ENCODE results near the gene RAB37.

Gene RAB37

GRCh38 chr17:74764751-74765286 is 27.8 kb downstream of the RAB37 start:
- DNase-seq = no peak

- no peak for DNase-seq
Observed at GRCh38 chr17:74766413-74766812, 29.4 kb downstream of the RAB37 start.

- no peak for DNase-seq
Observed at GRCh38 chr17:74767111-74767516, 30.1 kb downstream of the RAB37 start.

GRCh38 chr17:74768069-74768762 is 31.2 kb downstream of the RAB37 start:
- no peak for DNase-seq

- no peak for DNase-seq
Observed at GRCh38 chr17:74768763-74769114, 31.7 kb downstream of the RAB37 start.

- no peak for DNase-seq
Observed at GRCh38 chr17:74769266-74769855, 32.3 kb downstream of the RAB37 start.

GRCh38 chr17:74769856-74770497 is 32.9 kb downstream of the RAB37 start:
- no peak for DNase-seq

GRCh38 chr17:74770498-74771318 is 33.7 kb downstream of the RAB37 start:
- no peak for DNase-seq

GRCh38 chr17:74771319-74771914 is 34.4 kb downstream of the RAB37 start:
- no peak for DNase-seq

GRCh38 chr17:74772053-74772452 is 35.0 kb downstream of the RAB37 start:
- DNase-seq = no peak

GRCh38 chr17:74773414-74773813 is 36.4 kb downstream of the RAB37 start:
- no peak for DNase-seq

- DNase-seq = no peak
Observed at GRCh38 chr17:74773871-74774286, 36.8 kb downstream of the RAB37 start.

- DNase-seq = no peak
Observed at GRCh38 chr17:74775409-74776043, 38.5 kb downstream of the RAB37 start.

- DNase-seq = peak; percentile 81
Observed at GRCh38 chr17:74776044-74776962, 39.2 kb downstream of the RAB37 start, which contains the start of gene NAT9. Gene NAT9 (minus strand): TSS chr17:74776345. CDS start chr17:74775698, 647 bp downstream.

- no peak for DNase-seq
Observed at GRCh38 chr17:74776990-74777389, 39.9 kb downstream of the RAB37 start.

GRCh38 chr17:74777901-74778515 is 41.0 kb downstream of the RAB37 start:
- DNase-seq = peak; percentile 66

- peak; percentile 92 for DNase-seq
Observed at GRCh38 chr17:74778960-74779359, 41.9 kb downstream of the RAB37 start.

- no peak for DNase-seq
Observed at GRCh38 chr17:74779501-74779900, 42.4 kb downstream of the RAB37 start.

- peak; percentile 99 for DNase-seq
Observed at GRCh38 chr17:74779948-74780400, 42.9 kb downstream of the RAB37 start.
